ENCODE measurements around the gene RABAC1. TPM values are rescaled to one million over a fixed set of nuclear protein-coding genes. Genes with fewer than 3 reads are reported as not detected.

RABAC1 gene
- total and polyA plus RNA-seq, 2 of the 8 experiments (the other 6 are each of a cell fraction or from before 2014, with no cell fraction given), result 124 to 439 TPM

DNA sequence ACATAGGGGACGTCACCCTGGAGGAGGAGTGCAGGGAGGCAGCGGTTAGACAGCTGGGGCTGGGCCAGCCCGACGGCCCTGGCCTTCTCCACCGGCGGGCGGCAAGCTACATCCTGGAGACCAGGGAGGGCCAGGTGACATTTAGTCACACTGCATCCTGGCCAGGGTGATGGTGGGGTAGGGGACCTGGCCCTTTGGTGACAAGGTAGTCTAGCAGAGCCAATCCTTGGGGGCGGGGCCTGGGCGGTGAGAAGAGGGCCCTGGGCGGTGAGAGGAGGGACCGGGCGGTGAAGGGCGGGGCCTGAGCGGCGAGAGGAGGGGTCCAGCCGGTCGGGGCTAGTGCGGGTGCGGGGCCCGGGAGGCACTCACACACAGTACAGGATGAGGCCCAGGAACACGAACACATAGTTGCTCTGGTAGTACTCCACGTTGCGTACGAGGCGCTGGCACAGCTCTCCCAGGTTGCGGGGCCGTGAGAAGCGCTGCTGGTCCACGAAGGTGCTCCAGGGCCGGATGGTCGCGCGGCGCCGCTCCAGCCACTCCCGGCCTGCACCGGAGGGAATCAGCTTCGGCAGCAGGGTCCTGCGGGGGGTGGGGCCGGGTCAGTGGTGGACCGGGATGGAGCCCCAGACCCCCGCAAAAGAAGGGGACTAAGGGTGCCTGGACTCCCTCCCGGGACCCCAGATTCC is 610 bp downstream of the RABAC1 start (continued):
- TF ChIP-seq TAF7 (optimal IDR thresholded peaks at IDR 0.05; ENCODE audit: borderline replicate concordance, low read depth, low read length), result no peak
- no peak for TF ChIP-seq RAD21 (IDR thresholded peaks at IDR 0.05 in 1 of 2, conservative IDR thresholded peaks at IDR 0.05 in 1 of 2; ENCODE audit: low read depth in 2 of 2, low read length in 2 of 2)
- no peak for TF ChIP-seq BACH1 (IDR thresholded peaks at IDR 0.05; ENCODE audit: low read length)
- TF ChIP-seq CTCF (IDR thresholded peaks at IDR 0.05; ENCODE audit: control extremely low read depth in 1 of 3, insufficient read depth in 1 of 3, low read depth in 1 of 3, low read length in 3 of 3), result no peak

Measured in H1 (cell line).